B cell (primary cell): ENCODE results near the gene MED12L. TPM values are rescaled to one million over a fixed set of nuclear protein-coding genes. Genes with fewer than 3 reads are reported as not detected.

ENCODE experiments used
- ATAC-seq: fragments of 200-7000 bp; cut with Tn5 transposase; one replicate; pipeline ENCODE4 v1.10.0; 2021; ENCODE audit warnings: low read depth, mild to moderate bottlenecking, moderate number of reproducible peaks, moderate library complexity
- CTCF ChIA-PET: fragments of 350-600 bp; sonication (Branson Sonifier 250); formaldehyde crosslinking; loops from one replicate; lab custom pipeline; 2021; ENCODE audit warnings: antibody characterized with exemption, inconsistent platforms; lab: Charles Lee
- POLR2A ChIA-PET: fragments of 350-600 bp; sonication (Branson Sonifier 250); formaldehyde crosslinking; loops from one replicate; lab custom pipeline; 2021; ENCODE audit warnings: antibody characterized with exemption; lab: Charles Lee
- DNase-seq: peaks from one replicate; pipeline ENCODE4 v3.0.0; 2013
- H2AFZ ChIP-seq: 2 replicates; pipeline ENCODE4 v1.6.1; 2012; ENCODE audit warnings: mild to moderate bottlenecking, low read depth, low read length; ENCODE audit not compliant: insufficient read depth, poor library complexity, severe bottlenecking
- H3K27ac ChIP-seq, 2 donors: 1 replicate in 1 of 2; 2 replicates in 1 of 2; pipeline ENCODE4 v1.5.1; 2012 to 2013; ENCODE audit warnings: low read length in 2 of 2, mild to moderate bottlenecking in 2 of 2, moderate library complexity in 1 of 2
- H3K27me3 ChIP-seq, 4 experiments: fragments of 200-600 bp in 1 of 4; sonication (generic) in 1 of 4; replicated peaks in 1 of 4; 1 replicate in 2 of 4; 2 replicates in 2 of 4; pipeline versions ENCODE4 v1.6.1 to v1.7.0; 2013 to 2016; ENCODE audit warnings: low read length in 3 of 4, mild to moderate bottlenecking in 2 of 4, mixed read lengths in 1 of 4, moderate library complexity in 1 of 4; ENCODE audit not compliant: insufficient read depth in 4 of 4, control insufficient read depth in 3 of 4; ENCODE audit errors: control extremely low read depth in 1 of 4
- H3K36me3 ChIP-seq, 2 experiments: replicated peaks in 1 of 2; 1 replicate in 1 of 2; 2 replicates in 1 of 2; pipeline versions ENCODE4 v1.6.1 to v1.7.1; 2013; ENCODE audit warnings: low read length in 1 of 2; ENCODE audit not compliant: insufficient read depth in 2 of 2, control insufficient read depth in 1 of 2; ENCODE audit errors: control extremely low read depth in 1 of 2, extremely low read depth in 1 of 2
- H3K4me1 ChIP-seq, 2 donors: fragments of 200-600 bp in 1 of 2; sonication (generic) in 1 of 2; 1 replicate in 1 of 2; 2 replicates in 1 of 2; pipeline versions ENCODE4 v1.5.1 to v1.6.1; 2013 to 2017; ENCODE audit warnings: low read length in 2 of 2; ENCODE audit not compliant: control insufficient read depth in 2 of 2, insufficient read depth in 2 of 2
- H3K4me2 ChIP-seq: replicated peaks from 2 replicates; pipeline ENCODE3; 2012; ENCODE audit warnings: mild to moderate bottlenecking, low read depth, low read length; ENCODE audit not compliant: poor library complexity, severe bottlenecking
- H3K4me3 ChIP-seq, 5 experiments: fragments of 200-600 bp in 1 of 5; sonication (generic) in 1 of 5; 1 replicate in 3 of 5; 2 replicates in 2 of 5; pipeline versions ENCODE4 v1.5.1 to v1.7.0; 2011 to 2016; ENCODE audit warnings: low read length in 4 of 5, mild to moderate bottlenecking in 4 of 5, low read depth in 2 of 5, control low read depth in 1 of 5, moderate library complexity in 1 of 5; ENCODE audit not compliant: insufficient read depth in 1 of 5; ENCODE audit errors: control extremely low read depth in 1 of 5, extremely low read depth in 1 of 5
- H3K79me2 ChIP-seq: fragments of 200-600 bp; sonication (generic); one replicate; pipeline ENCODE4 v1.6.0; 2016; ENCODE audit warnings: low read length; ENCODE audit not compliant: control insufficient read depth, insufficient read depth
- H3K9ac ChIP-seq: fragments of 200-600 bp; sonication (generic); 2 replicates; pipeline ENCODE4 v1.6.1; 2017; ENCODE audit warnings: mild to moderate bottlenecking, low read length, moderate library complexity
- H3K9me3 ChIP-seq, 3 donors: one replicate each; pipeline versions ENCODE4 v1.6.1 to v1.7.1; 2013; ENCODE audit warnings: low read length in 2 of 3; ENCODE audit not compliant: control insufficient read depth in 2 of 3, insufficient read depth in 1 of 3; ENCODE audit errors: control extremely low read depth in 1 of 3
- H4K20me1 ChIP-seq: 2 replicates; pipeline ENCODE4 v1.6.0; 2012; ENCODE audit warnings: mild to moderate bottlenecking, low read length; ENCODE audit not compliant: insufficient read depth, control insufficient read depth, poor library complexity, severe bottlenecking
- H3K27ac Mint-ChIP-seq: one replicate; pipeline ENCODE4 v1.8.0; 2021; ENCODE audit warnings: mixed read lengths
- H3K27me3 Mint-ChIP-seq: one replicate; pipeline ENCODE4 v1.8.0; 2021; ENCODE audit warnings: mixed read lengths
- H3K4me1 Mint-ChIP-seq: one replicate; pipeline ENCODE4 v1.8.0; 2021; ENCODE audit warnings: mixed read lengths
- H3K4me3 Mint-ChIP-seq: one replicate; pipeline ENCODE4 v1.8.0; 2021; ENCODE audit warnings: mixed read lengths
- H3K9me3 Mint-ChIP-seq: one replicate; pipeline ENCODE4 v1.8.0; 2022; ENCODE audit warnings: mixed read lengths; ENCODE audit not compliant: insufficient read depth
- CTCF ChIP-seq: fragments of 200-600 bp; IDR thresholded peaks from one replicate; pipeline ENCODE4 v1.8.0; 2022; ENCODE audit warnings: antibody characterized with exemption, mild to moderate bottlenecking
- EZH2 ChIP-seq: IDR thresholded peaks from 2 replicates; pipeline ENCODE4 v1.6.1; 2012; ENCODE audit warnings: borderline replicate concordance, low read depth, mild to moderate bottlenecking, moderate library complexity, low read length; ENCODE audit not compliant: insufficient read depth, poor library complexity, severe bottlenecking
- WGBS: methylation state at CpG from one replicate; pipeline ENCODE4 v1.1.5; 2013; ENCODE audit warnings: missing lambda C conversion rate; ENCODE audit not compliant: insufficient coverage; 5-methylcytosine and 5-hydroxymethylcytosine counted together
- intact Hi-C: fragments of 100-400 bp; cut with micrococcal nuclease; formaldehyde crosslinking; loops from one replicate; pipeline ENCODE4 v1.10.0; 2022
- polyA plus RNA-seq: library from polyadenylated mRNA; depleted of rRNA; stranded (reverse); fragments of >200 nt; gene quantifications from 2 replicates; pipeline ENCODE4 v1.2.3, GENCODE V29; 2012
- total RNA-seq, 2 donors: library from RNA; stranded (reverse); fragments of 120-200 nt in 1 of 2; gene quantifications; 1 replicate in 1 of 2; 2 replicates in 1 of 2; pipeline versions ENCODE4 v1.2.3 to v1.2.4, GENCODE V29; 2013 to 2022

The MED12L gene
- total and polyA plus RNA-seq, 2 donors (not counting 1 experiment from before 2014, with no cell fraction given), result 0.07 to 0.30 TPM

GRCh38 chr3:151421938-151422337 is 336.5 kb downstream of the MED12L start:
- H3K27ac ChIP-seq, result no peak overlapping the region
- no peaks in the 10 kb centered on the region for H4K20me1 ChIP-seq
- Mint-ChIP-seq H3K4me3 (no peak overlapping the region), H3K27ac (no peak overlapping the region), H3K9me3 (no peaks in the 10 kb centered on the region), H3K27me3 (no peaks in the 10 kb centered on the region), H3K4me1 (peaks cover 16% of the 10 kb centered on the region)
- H3K4me2 ChIP-seq, result no peak overlapping the region
- CTCF ChIA-PET, result interaction anchor here (1.1 to 1.9 kb wide), 2 partner anchors 18 to 37 kb away, joined by 3 to 6 read pairs; partner anchors contain the start of gene P2RY12
- H3K4me1 ChIP-seq, result peaks cover 5 to 11% of the 10 kb centered on the region in 2 donors
- H2AFZ ChIP-seq, result peak overlapping the region; percentile 14
- no peaks in the 10 kb centered on the region for H3K9me3 ChIP-seq
- POLR2A ChIA-PET, result no interaction called here
- H3K9ac ChIP-seq, result no peak overlapping the region
- H3K79me2 ChIP-seq, result no peaks in the 10 kb centered on the region
- H3K36me3 ChIP-seq, result no peaks in the 10 kb centered on the region
- no peak overlapping the region for H3K4me3 ChIP-seq
- intact Hi-C loops, result no loop called here
- 84% methylated on average over 3 of the region's 4 CpGs for WGBS
- H3K27me3 ChIP-seq, result no peaks in the 10 kb centered on the region
- DNase-seq, result no peak
- peak; percentile 47 for ATAC-seq
- TF ChIP-seq CTCF (no peak), EZH2 (no peak)

- no peaks in the 10 kb centered on the region for H3K9me3 Mint-ChIP-seq
- no peak for TF ChIP-seq CTCF
- no peak for TF ChIP-seq EZH2
- H3K4me2 ChIP-seq, result no peak overlapping the region
- no peaks in the 10 kb centered on the region for H3K79me2 ChIP-seq
- H3K27me3 Mint-ChIP-seq, result no peaks in the 10 kb centered on the region
- H2AFZ ChIP-seq, result no peak overlapping the region
- 100% methylated on average over 1 of the region's 5 CpGs for WGBS
- ChIA-PET POLR2A (interaction anchor here (0.7 kb wide), 1 partner anchor 14 kb away, joined by 4 read pairs; no protein-coding TSS in a partner anchor), CTCF (interaction anchor here (0.6 to 1.9 kb wide), 2 partner anchors 17 to 95 kb away, joined by 3 to 6 read pairs; no protein-coding TSS in a partner anchor)
- ATAC-seq, result no peak
- H3K4me3 ChIP-seq, result no peak overlapping the region
- no peaks in the 10 kb centered on the region for H3K27me3 ChIP-seq
- H3K27ac ChIP-seq, result no peak overlapping the region
- intact Hi-C loops, result no loop called here
- H3K27ac Mint-ChIP-seq, result no peak overlapping the region
- no peak overlapping the region for H3K9ac ChIP-seq
- no peaks in the 10 kb centered on the region for H4K20me1 ChIP-seq
- no peak for DNase-seq
- H3K36me3 ChIP-seq, result no peaks in the 10 kb centered on the region
- H3K4me1 ChIP-seq, result peaks cover 5 to 11% of the 10 kb centered on the region in 2 donors
- H3K4me1 Mint-ChIP-seq, result peaks cover 19% of the 10 kb centered on the region
- no peaks in the 10 kb centered on the region for H3K9me3 ChIP-seq
- H3K4me3 Mint-ChIP-seq, result no peak overlapping the region
Observed at GRCh38 chr3:151423091-151423490, 337.6 kb downstream of the MED12L start.
